IMR-90 (cell line): ENCODE measurements around the gene ITFG1. TPM values are rescaled to one million over a fixed set of nuclear protein-coding genes. Genes with fewer than 3 reads are reported as not detected.

ENCODE experiments used
- ATAC-seq: fragments of 200-7000 bp; cut with Tn5 transposase; 2 replicates; pipeline ENCODE4 v1.9.1; 2020; ENCODE audit warnings: low read depth, mild to moderate bottlenecking, moderate library complexity
- BruUV-seq: library from RNA; stranded (reverse); fragments of 400-500 nt; replicated peaks from 2 replicates; lab custom pipeline; 2021; lab: Mats Ljungman, UMichigan
- CTCF ChIA-PET: fragments of 300-600 bp; formaldehyde crosslinking; extraction: SDS; loops from one replicate; lab custom pipeline; 2021; ENCODE audit warnings: antibody characterized with exemption; lab: Yijun Ruan, JAX
- POLR2A ChIA-PET: fragments of 300-600 bp; sonication (Branson Sonifier 250); formaldehyde crosslinking; loops from one replicate; lab custom pipeline; 2022; ENCODE audit warnings: antibody characterized with exemption; ENCODE audit not compliant: unreplicated experiment; lab: Charles Lee
- DNase-seq: peaks from one replicate; pipeline ENCODE4 v3.0.0; 2013
- H2AFZ ChIP-seq: replicated peaks from 2 replicates; pipeline ENCODE3; 2013; ENCODE audit warnings: low read length, mild to moderate bottlenecking; ENCODE audit not compliant: poor library complexity
- H2AK5ac ChIP-seq: 2 replicates; pipeline ENCODE4 v1.6.1; 2013; ENCODE audit warnings: low read depth, low read length, inconsistent platforms
- H2AK9ac ChIP-seq: replicated peaks from 2 replicates; pipeline ENCODE3; 2013; ENCODE audit warnings: mild to moderate bottlenecking, low read depth, low read length, moderate library complexity; ENCODE audit not compliant: poor library complexity
- H2BK120ac ChIP-seq: 2 replicates; pipeline ENCODE4 v1.6.1; 2013; ENCODE audit warnings: low read depth, low read length, inconsistent platforms
- H2BK15ac ChIP-seq: 3 replicates; pipeline ENCODE4 v1.6.1; 2013; ENCODE audit warnings: low read depth, low read length, inconsistent platforms
- H2BK20ac ChIP-seq: 2 replicates; pipeline ENCODE4 v1.6.1; 2013; ENCODE audit warnings: low read depth, mild to moderate bottlenecking, inconsistent platforms, low read length, moderate library complexity
- H2BK5ac ChIP-seq: 2 replicates; pipeline ENCODE4 v1.6.1; 2013; ENCODE audit warnings: mild to moderate bottlenecking, low read depth, low read length, inconsistent platforms; ENCODE audit not compliant: poor library complexity, severe bottlenecking
- H3K14ac ChIP-seq: replicated peaks from 2 replicates; pipeline ENCODE4 v1.6.1; 2013; ENCODE audit warnings: low read depth, low read length, inconsistent platforms
- H3K18ac ChIP-seq: 2 replicates; pipeline ENCODE4 v1.6.1; 2013; ENCODE audit warnings: low read depth, low read length, control low read depth
- H3K23ac ChIP-seq: 2 replicates; pipeline ENCODE4 v1.6.1; 2013; ENCODE audit warnings: low read depth, low read length, inconsistent platforms
- H3K27ac ChIP-seq: 2 replicates; pipeline ENCODE4 v1.5.1; 2013; ENCODE audit warnings: mild to moderate bottlenecking, control low read depth, low read length; ENCODE audit not compliant: insufficient read depth
- H3K27me3 ChIP-seq: 2 replicates; pipeline ENCODE4 v1.6.1; 2013; ENCODE audit warnings: low read length; ENCODE audit not compliant: control insufficient read depth, insufficient read depth
- H3K36me3 ChIP-seq: 2 replicates; pipeline ENCODE4 v1.6.1; 2013; ENCODE audit warnings: low read length, mixed read lengths; ENCODE audit not compliant: control insufficient read depth, insufficient read depth
- H3K4ac ChIP-seq: 2 replicates; pipeline ENCODE4 v1.6.1; 2013; ENCODE audit warnings: low read depth, low read length, inconsistent platforms
- H3K4me1 ChIP-seq: 2 replicates; pipeline ENCODE4 v1.6.1; 2013; ENCODE audit warnings: low read length, mixed read lengths; ENCODE audit not compliant: control insufficient read depth, insufficient read depth
- H3K4me2 ChIP-seq: 2 replicates; pipeline ENCODE4 v1.6.1; 2013; ENCODE audit warnings: low read depth, mild to moderate bottlenecking, control low read depth, low read length, moderate library complexity
- H3K4me3 ChIP-seq: 2 replicates; pipeline ENCODE4 v1.5.1; 2013; ENCODE audit warnings: low read depth, mild to moderate bottlenecking, control low read depth, low read length, moderate library complexity; ENCODE audit not compliant: insufficient read depth
- H3K56ac ChIP-seq: 2 replicates; pipeline ENCODE4 v1.6.1; 2013; ENCODE audit warnings: low read length, inconsistent platforms; ENCODE audit not compliant: insufficient read depth; ENCODE audit errors: extremely low read depth
- H3K79me1 ChIP-seq, 2 experiments: 2 replicates each; pipeline ENCODE4 v1.6.1; 2013; ENCODE audit warnings: low read length in 2 of 2, inconsistent platforms in 1 of 2, low read depth in 1 of 2
- H3K9ac ChIP-seq: 2 replicates; pipeline ENCODE4 v1.6.1; 2013; ENCODE audit warnings: low read depth, low read length, control low read depth
- H3K9me1 ChIP-seq: 2 replicates; pipeline ENCODE4 v1.6.1; 2013; ENCODE audit warnings: low read length, inconsistent platforms; ENCODE audit not compliant: insufficient read depth
- H3K9me3 ChIP-seq: 2 replicates; pipeline ENCODE4 v1.6.1; 2013; ENCODE audit warnings: low read length; ENCODE audit not compliant: control insufficient read depth, insufficient read depth
- H4K20me1 ChIP-seq: 2 replicates; pipeline ENCODE4 v1.6.1; 2013; ENCODE audit warnings: low read length, inconsistent platforms; ENCODE audit not compliant: insufficient read depth
- H4K5ac ChIP-seq: 2 replicates; pipeline ENCODE4 v1.6.1; 2013; ENCODE audit warnings: mild to moderate bottlenecking, low read depth, low read length, control low read depth
- H4K8ac ChIP-seq, 2 experiments: 2 replicates each; pipeline ENCODE4 v1.6.1; 2013; ENCODE audit warnings: low read depth in 2 of 2, low read length in 2 of 2, control low read depth in 1 of 2, inconsistent platforms in 1 of 2
- H4K91ac ChIP-seq: 2 replicates; pipeline ENCODE4 v1.6.1; 2013; ENCODE audit warnings: low read depth, low read length, inconsistent platforms; ENCODE audit not compliant: insufficient read depth
- BHLHE40 ChIP-seq: fragments of 150-350 bp; IDR thresholded peaks from 2 replicates; pipeline ENCODE4 v1.6.1; 2016; ENCODE audit warnings: mild to moderate bottlenecking, low read depth, low read length
- CHD1 ChIP-seq: IDR thresholded peaks from 2 replicates; pipeline ENCODE4 v1.6.1; 2012; ENCODE audit warnings: low read depth, low read length, improper control_type of control experiment
- CTCF ChIP-seq: conservative IDR thresholded peaks from 2 replicates; pipeline ENCODE4 v1.5.1; 2012; ENCODE audit warnings: mild to moderate bottlenecking, low read depth, low read length, improper control_type of control experiment
- FOS ChIP-seq: fragments of 150-350 bp; IDR thresholded peaks from 2 replicates; pipeline ENCODE4 v1.6.1; 2016; ENCODE audit warnings: low read depth, low read length
- MAFK ChIP-seq: IDR thresholded peaks from 2 replicates; pipeline ENCODE4 v1.6.1; 2012; ENCODE audit warnings: low read depth, low read length, improper control_type of control experiment
- MAZ ChIP-seq: IDR thresholded peaks from 2 replicates; pipeline ENCODE4 v1.6.1; 2012; ENCODE audit warnings: low read depth, mild to moderate bottlenecking, low read length, improper control_type of control experiment, moderate library complexity, borderline replicate concordance
- MXI1 ChIP-seq: IDR thresholded peaks from 2 replicates; pipeline ENCODE4 v1.6.1; 2012; ENCODE audit warnings: low read depth, mild to moderate bottlenecking, low read length, moderate library complexity, borderline replicate concordance
- NFE2L2 ChIP-seq: fragments of 150-350 bp; IDR thresholded peaks from 2 replicates; pipeline ENCODE4 v1.6.1; 2016; ENCODE audit warnings: low read depth, mild to moderate bottlenecking, low read length
- POLR2A ChIP-seq: IDR thresholded peaks from 2 replicates; pipeline ENCODE4 v1.6.1; 2012; ENCODE audit warnings: mild to moderate bottlenecking, low read depth, low read length
- RAD21 ChIP-seq: IDR thresholded peaks from 2 replicates; pipeline ENCODE4 v1.6.1; 2012; ENCODE audit warnings: low read length, improper control_type of control experiment
- RCOR1 ChIP-seq: IDR thresholded peaks from 2 replicates; pipeline ENCODE4 v1.6.1; 2012; ENCODE audit warnings: mild to moderate bottlenecking, low read length, improper control_type of control experiment; ENCODE audit not compliant: insufficient replicate concordance
- SMC3 ChIP-seq: fragments of 150-350 bp; IDR thresholded peaks from 2 replicates; pipeline ENCODE4 v1.6.1; 2016; ENCODE audit warnings: low read depth, mild to moderate bottlenecking, antibody characterized with exemption, low read length, moderate library complexity
- WGBS, 2 experiments: methylation state at CpG; one replicate each; pipeline versions ENCODE4 v1.1.5 to v1.1.7; 2013; ENCODE audit warnings: missing lambda C conversion rate in 2 of 2; ENCODE audit not compliant: insufficient read length in 1 of 2; ENCODE audit errors: extremely low coverage in 2 of 2; 5-methylcytosine and 5-hydroxymethylcytosine counted together
- dilution Hi-C: fragments of 300-500 bp; cut with HindIII; formaldehyde crosslinking; loops from one replicate; pipeline ENCODE4 v1.14.3; 2018; ENCODE audit warnings: low sequenced_read_pairs; ENCODE audit not compliant: unreplicated experiment
- in situ Hi-C: fragments of 300-500 bp; cut with MboI; formaldehyde crosslinking; loops from 3 replicates; pipeline ENCODE4 v1.14.3; 2019; ENCODE audit warnings: low sequenced_read_pairs, inconsistent platforms, mixed read lengths
- intact Hi-C: fragments of 100-400 bp; cut with micrococcal nuclease; formaldehyde crosslinking; loops from 2 replicates; pipeline ENCODE4 v1.10.0; 2022
- polyA plus RNA-seq, 3 experiments: library from polyadenylated mRNA; depleted of rRNA; stranded (reverse); fragments of >200 nt; gene quantifications; 2 replicates each; pipeline ENCODE4 v1.2.3, GENCODE V29; 2012; ENCODE audit warnings: low replicate concordance in 1 of 3
- total RNA-seq: library from RNA; depleted of rRNA; stranded (reverse); fragments of >200 nt; gene quantifications from 2 replicates; pipeline ENCODE4 v1.2.3, GENCODE V29; 2012

The ITFG1 gene
- total and polyA plus RNA-seq, 2 of the 4 experiments (the other 2 are of a cell fraction), result 54.3 to 60.4 TPM

- Histone ChIP-seq H2BK120ac (no peak overlapping the region), H3K27me3 (no peaks in the 10 kb centered on the region), H3K56ac (no peak overlapping the region), H3K36me3 (peaks cover 4% of the 10 kb centered on the region), H2BK5ac (no peak overlapping the region), H3K9ac (no peak overlapping the region), H3K23ac (no peak overlapping the region), H3K4me3 (no peak overlapping the region), H2BK20ac (no peak overlapping the region), H4K20me1 (no peaks in the 10 kb centered on the region), H4K5ac (no peak overlapping the region), H2AK9ac (no peak overlapping the region), H2BK15ac (no peak overlapping the region), H3K4me1 (peaks cover 2% of the 10 kb centered on the region), H2AFZ (no peak overlapping the region), H3K9me3 (0 out of 2 replicates have a peak, but pooled peaks cover 2% of the 10 kb centered on the region), H4K91ac (no peak overlapping the region), H3K4ac (no peak overlapping the region), H3K18ac (no peak overlapping the region), H3K14ac (no peak overlapping the region), H3K9me1 (peaks cover 3% of the 10 kb centered on the region; the same call in 1 of the 2 replicates), H3K27ac (no peak overlapping the region), H4K8ac (no peak overlapping the region), H3K4me2 (no peak overlapping the region), H2AK5ac (no peak overlapping the region), H3K79me1 (peaks cover 6 to 7% of the 10 kb centered on the region in 2 experiments; a peak in 3 of 4 replicates)
- dilution Hi-C loops (no loop called here), intact Hi-C loops (loop anchor here (5.0 kb wide), 1 partner anchor 304 kb away; the partner anchor contains the start of gene NETO2), in situ Hi-C loops (no loop called here)
- no peak for TF ChIP-seq SMC3
- no peak for TF ChIP-seq MAZ
- no peak for TF ChIP-seq RCOR1
- TF ChIP-seq BHLHE40, result no peak
- TF ChIP-seq MAFK, result no peak
- no peak for TF ChIP-seq CTCF
- no peak for TF ChIP-seq MXI1
- TF ChIP-seq RAD21, result no peak
- TF ChIP-seq FOS, result no peak
- no peak for TF ChIP-seq CHD1
- TF ChIP-seq NFE2L2, result no peak
- no peak for TF ChIP-seq POLR2A
- POLR2A ChIA-PET, result no interaction called here
- DNase-seq (no peak), ATAC-seq (no peak)
- whole genome bisulfite sequencing, 2 experiments, result no CpG with 5 or more reads among the region's 3 CpGs
- no TSS peak for BruUV-seq
- CTCF ChIA-PET, result no interaction called here
Measured at GRCh38 chr16:47446431-47446830, 14.4 kb downstream of the ITFG1 start.
